Esophagus squamous epithelium (tissue), 4 donors: ENCODE measurements around the gene TMEM191C.

ENCODE experiments used
- POLR2A ChIP-seq, 4 donors: fragments of 450-650 bp; IDR thresholded peaks; one replicate each; pipeline ENCODE4 v1.6.1; 2017; ENCODE audit warnings: antibody characterized with exemption in 4 of 4, mild to moderate bottlenecking in 4 of 4, moderate library complexity in 3 of 4
- TF ChIP-seq, protein P1 (sequence below), 6 experiments: fragments of 450-650 bp in 4 of 6; fragments of 200-600 bp in 2 of 6; sonication (generic) in 2 of 6; IDR thresholded peaks; one replicate each; pipeline ENCODE4 v1.5.1; 2016 to 2019; ENCODE audit warnings: antibody characterized with exemption in 6 of 6, mild to moderate bottlenecking in 4 of 6, moderate library complexity in 4 of 6

DNA sequence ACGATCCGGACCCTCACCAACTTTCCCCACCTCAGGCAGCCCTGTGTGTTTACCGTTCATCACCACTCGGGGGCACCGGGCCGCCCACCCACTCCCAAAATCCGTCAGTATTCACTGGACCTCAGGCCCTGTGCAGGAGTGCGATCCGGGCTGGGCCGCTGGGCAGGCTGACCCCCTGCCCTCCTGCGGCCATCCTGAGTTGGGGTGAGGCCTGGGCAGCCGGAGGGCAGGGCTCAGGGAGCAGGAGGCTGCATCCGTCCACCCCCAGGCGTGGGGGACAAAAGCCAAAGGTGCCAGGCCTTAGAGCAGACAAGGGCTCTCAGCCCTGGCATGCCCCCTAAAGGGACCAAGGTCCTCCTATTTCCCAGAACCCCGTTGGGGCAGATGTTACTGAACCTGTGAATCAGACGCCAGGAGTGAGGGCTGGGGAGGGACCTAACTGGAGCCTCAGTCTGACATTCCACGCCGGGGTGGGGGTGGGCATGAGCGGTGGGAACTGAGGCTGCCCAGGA lies 16.8 kb upstream of the TMEM191C start:
- TF ChIP-seq, protein P1, sequence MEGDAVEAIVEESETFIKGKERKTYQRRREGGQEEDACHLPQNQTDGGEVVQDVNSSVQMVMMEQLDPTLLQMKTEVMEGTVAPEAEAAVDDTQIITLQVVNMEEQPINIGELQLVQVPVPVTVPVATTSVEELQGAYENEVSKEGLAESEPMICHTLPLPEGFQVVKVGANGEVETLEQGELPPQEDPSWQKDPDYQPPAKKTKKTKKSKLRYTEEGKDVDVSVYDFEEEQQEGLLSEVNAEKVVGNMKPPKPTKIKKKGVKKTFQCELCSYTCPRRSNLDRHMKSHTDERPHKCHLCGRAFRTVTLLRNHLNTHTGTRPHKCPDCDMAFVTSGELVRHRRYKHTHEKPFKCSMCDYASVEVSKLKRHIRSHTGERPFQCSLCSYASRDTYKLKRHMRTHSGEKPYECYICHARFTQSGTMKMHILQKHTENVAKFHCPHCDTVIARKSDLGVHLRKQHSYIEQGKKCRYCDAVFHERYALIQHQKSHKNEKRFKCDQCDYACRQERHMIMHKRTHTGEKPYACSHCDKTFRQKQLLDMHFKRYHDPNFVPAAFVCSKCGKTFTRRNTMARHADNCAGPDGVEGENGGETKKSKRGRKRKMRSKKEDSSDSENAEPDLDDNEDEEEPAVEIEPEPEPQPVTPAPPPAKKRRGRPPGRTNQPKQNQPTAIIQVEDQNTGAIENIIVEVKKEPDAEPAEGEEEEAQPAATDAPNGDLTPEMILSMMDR (IDR thresholded peaks at IDR 0.05), result no peak
- TF ChIP-seq POLR2A (IDR thresholded peaks at IDR 0.05), result no peak
